BLaER1 (cell line): ENCODE measurements around the gene CEACAM8.
"Not testable (repeated sequence)": the region's sequence is repeated elsewhere in the genome, so short reads cannot be mapped to it uniquely, and the experiment has no call there.

Experiments
- H3K27ac ChIP-seq: shearing (Covaris generic); formaldehyde crosslinking; 2 replicates; pipeline ENCODE4 v1.8.1; 2022
- H3K27me3 ChIP-seq: shearing (Covaris generic); formaldehyde crosslinking; 2 replicates; pipeline ENCODE4 v1.8.1; 2022
- H3K36me3 ChIP-seq: shearing (Covaris generic); formaldehyde crosslinking; 2 replicates; pipeline ENCODE4 v1.8.1; 2022
- H3K4me1 ChIP-seq: shearing (Covaris generic); formaldehyde crosslinking; 2 replicates; pipeline ENCODE4 v1.8.1; 2022
- H3K4me2 ChIP-seq: shearing (Covaris generic); formaldehyde crosslinking; 2 replicates; pipeline ENCODE4 v1.8.1; 2022
- H3K4me3 ChIP-seq: shearing (Covaris generic); formaldehyde crosslinking; 2 replicates; pipeline ENCODE4 v1.8.1; 2022
- H3K9ac ChIP-seq: shearing (Covaris generic); formaldehyde crosslinking; 2 replicates; pipeline ENCODE4 v1.8.1; 2022
- H3K9me3 ChIP-seq: shearing (Covaris generic); formaldehyde crosslinking; 2 replicates; pipeline ENCODE4 v1.8.1; 2022
- H4K20me1 ChIP-seq: shearing (Covaris generic); formaldehyde crosslinking; 2 replicates; pipeline ENCODE4 v1.8.1; 2022
- Cebpa-rat ChIP-seq: shearing (Covaris generic); IDR thresholded peaks from 2 replicates; pipeline ENCODE4 v1.8.1; 2022

The CEACAM8 gene

DNA sequence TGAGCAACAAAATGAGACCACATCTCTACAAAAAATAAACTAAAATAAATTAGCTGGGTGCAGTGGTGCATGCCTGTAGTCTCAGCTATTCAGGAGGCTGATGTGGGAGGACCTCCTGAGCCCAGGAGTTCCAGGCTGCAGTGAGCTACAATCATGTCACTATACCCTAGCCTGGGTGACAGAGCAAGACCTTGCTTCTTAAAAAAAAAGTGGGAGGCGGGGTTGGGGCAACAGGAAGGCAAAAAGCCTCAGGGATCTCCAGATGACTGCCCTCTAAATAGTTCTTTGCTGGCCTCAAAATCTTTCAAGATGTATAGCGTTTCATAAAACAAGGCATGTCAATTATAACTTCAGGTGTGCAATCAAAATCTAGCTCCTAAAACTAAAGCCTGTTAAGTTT, 18.5 kb downstream of the CEACAM8 start:
- Histone ChIP-seq H3K4me3 (no peak overlapping the region), H4K20me1 (no peaks in the 10 kb centered on the region), H3K4me2 (peak overlapping the region; percentile 57)

DNA sequence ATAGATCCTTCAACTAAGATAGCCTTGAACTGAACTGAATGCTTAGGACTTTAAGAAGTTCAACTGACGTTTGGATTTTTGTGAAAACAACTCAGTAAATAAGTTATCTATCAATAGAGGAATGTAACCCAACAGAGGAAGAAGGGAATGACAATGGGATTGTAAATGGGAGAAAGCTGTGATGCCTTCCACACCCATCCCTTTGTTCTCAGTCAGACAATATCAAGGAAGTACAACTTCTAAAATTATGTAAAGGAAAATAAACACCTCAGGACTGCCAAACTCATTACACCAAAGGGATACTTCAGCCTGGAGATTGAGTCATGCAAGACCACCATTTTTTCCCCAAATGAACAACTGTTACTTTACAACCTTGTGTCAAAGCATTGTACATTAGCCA, 21.1 kb downstream of the CEACAM8 start:
- Histone ChIP-seq H3K4me1 (peaks cover 17% of the 10 kb centered on the region), H3K27me3 (no peaks in the 10 kb centered on the region), H3K9me3 (no peaks in the 10 kb centered on the region), H3K9ac (no peak overlapping the region), H3K4me2 (no peak overlapping the region), H3K36me3 (no peaks in the 10 kb centered on the region), H4K20me1 (no peaks in the 10 kb centered on the region), H3K27ac (no peak overlapping the region), H3K4me3 (no peak overlapping the region)
- TF ChIP-seq Cebpa-rat: no peak

More for the DNA sequence above, 18.5 kb downstream of the CEACAM8 start:
- Histone ChIP-seq H3K27ac (no peak overlapping the region), H3K9ac (no peak overlapping the region), H3K9me3 (no peaks in the 10 kb centered on the region), H3K27me3 (no peaks in the 10 kb centered on the region), H3K4me1 (peaks cover 17% of the 10 kb centered on the region), H3K36me3 (no peaks in the 10 kb centered on the region)
- no peak for TF ChIP-seq Cebpa-rat

DNA sequence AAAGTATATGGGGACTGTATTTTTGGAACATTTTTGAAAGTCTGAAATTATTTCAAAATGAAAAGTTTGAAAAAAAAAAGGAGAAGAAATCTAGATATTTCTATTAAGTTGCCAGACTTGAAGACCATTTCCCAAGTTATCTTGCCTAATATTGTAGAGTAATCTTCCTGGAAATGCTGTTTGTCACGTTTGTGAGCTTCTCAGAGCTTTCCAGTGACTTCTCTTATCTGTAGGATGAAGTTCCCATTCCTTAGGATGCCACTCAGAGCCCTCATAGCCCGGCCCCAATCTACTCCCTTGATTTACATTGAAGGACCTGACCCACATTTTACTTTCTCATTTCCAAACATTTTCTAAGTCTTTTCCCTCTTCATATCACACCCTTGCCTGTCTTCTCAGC, 23.6 kb downstream of the CEACAM8 start:
- H3K4me3 ChIP-seq: no peak overlapping the region
- no peaks in the 10 kb centered on the region for H3K27me3 ChIP-seq
- H3K4me2 ChIP-seq: no peak overlapping the region
- H4K20me1 ChIP-seq: no peaks in the 10 kb centered on the region
- H3K9me3 ChIP-seq: no peaks in the 10 kb centered on the region
- TF ChIP-seq Cebpa-rat: no peak
- no peak overlapping the region for H3K9ac ChIP-seq
- H3K4me1 ChIP-seq: peaks cover 15% of the 10 kb centered on the region
- H3K27ac ChIP-seq: no peak overlapping the region
- no peaks in the 10 kb centered on the region for H3K36me3 ChIP-seq

DNA sequence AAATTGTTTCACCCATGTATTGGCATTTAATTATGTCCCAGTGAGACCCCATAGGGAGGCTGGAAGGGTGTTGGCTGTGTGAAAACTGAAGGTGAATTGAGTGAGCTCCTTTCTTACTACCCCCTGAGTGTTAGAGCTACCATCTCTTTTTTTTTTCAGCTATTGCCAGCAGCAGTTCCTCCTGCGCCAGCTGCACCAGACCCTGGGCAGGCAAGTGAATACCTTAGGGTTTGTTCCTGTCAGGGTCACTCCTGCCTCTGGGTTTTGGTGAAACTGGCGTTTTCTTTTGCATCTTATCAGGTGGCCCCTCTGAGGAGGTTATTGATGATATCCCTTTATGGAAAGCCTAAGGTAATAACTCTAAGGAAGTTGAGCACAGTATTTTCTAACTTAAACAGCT, 25.5 kb downstream of the CEACAM8 start:
- H3K4me3 ChIP-seq: no peak overlapping the region
- H3K9ac ChIP-seq: no peak overlapping the region
- no peak for TF ChIP-seq Cebpa-rat
- peaks cover 10% of the 10 kb centered on the region; the same call in 1 of the 2 replicates for H3K4me1 ChIP-seq
- H3K27ac ChIP-seq: no peak overlapping the region
- no peaks in the 10 kb centered on the region for H3K27me3 ChIP-seq
- no peaks in the 10 kb centered on the region for H3K9me3 ChIP-seq
- no peaks in the 10 kb centered on the region for H3K36me3 ChIP-seq
- no peaks in the 10 kb centered on the region for H4K20me1 ChIP-seq
- no peak overlapping the region for H3K4me2 ChIP-seq

DNA sequence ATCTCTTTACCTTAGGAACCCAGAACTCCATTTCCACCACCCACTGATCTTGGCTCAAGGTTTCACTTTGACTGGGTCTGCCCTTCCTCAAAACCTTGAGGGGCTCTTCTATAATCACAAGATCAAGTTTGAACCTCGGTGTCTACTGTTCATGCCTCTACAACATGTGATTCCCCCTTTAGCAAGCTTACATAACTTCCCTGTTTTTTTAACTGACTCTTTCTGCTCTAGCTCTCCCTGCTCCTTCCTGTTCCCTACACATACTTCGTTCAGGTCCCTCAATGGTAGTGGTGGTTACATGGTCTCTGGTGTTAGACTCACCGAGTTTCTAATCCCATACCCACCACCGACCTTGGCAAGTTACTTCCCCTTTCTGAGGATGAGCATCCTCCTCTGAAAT, 26.7 kb downstream of the CEACAM8 start:
- H3K4me2 ChIP-seq: peak overlapping the region; percentile 48
- H3K27ac ChIP-seq: no peak overlapping the region
- H3K4me1 ChIP-seq: peaks cover 10% of the 10 kb centered on the region; the same call in 1 of the 2 replicates
- no peaks in the 10 kb centered on the region for H3K36me3 ChIP-seq
- H3K4me3 ChIP-seq: no peak overlapping the region
- H4K20me1 ChIP-seq: no peaks in the 10 kb centered on the region; the same call in 1 of the 2 replicates
- no peaks in the 10 kb centered on the region for H3K9me3 ChIP-seq
- TF ChIP-seq Cebpa-rat: no peak
- no peaks in the 10 kb centered on the region for H3K27me3 ChIP-seq
- H3K9ac ChIP-seq: no peak overlapping the region

DNA sequence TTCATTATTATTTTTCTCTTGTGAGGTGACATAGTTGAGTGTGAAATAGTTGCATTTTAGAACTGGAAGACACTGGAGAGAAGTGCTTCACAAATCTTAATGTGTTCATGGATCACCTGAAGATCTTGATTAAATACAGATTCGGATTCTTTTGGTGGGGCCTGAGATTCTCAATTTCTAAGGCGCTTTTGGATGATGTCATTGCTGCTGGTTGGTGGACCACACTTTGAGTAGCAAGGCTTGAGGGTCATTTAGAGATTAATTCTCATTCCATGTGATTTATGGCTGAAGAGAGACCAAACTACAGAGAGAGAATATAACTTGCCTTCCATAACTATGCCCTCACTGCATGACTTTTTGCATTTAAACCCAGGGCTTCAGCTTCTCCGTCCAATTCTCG, 27.2 kb downstream of the CEACAM8 start:
- Histone ChIP-seq H3K27ac (no peak overlapping the region), H3K4me1 (peaks cover 10% of the 10 kb centered on the region; the same call in 1 of the 2 replicates), H3K4me2 (peak overlapping the region; percentile 48), H3K4me3 (no peak overlapping the region), H3K36me3 (no peaks in the 10 kb centered on the region), H3K9ac (no peak overlapping the region), H3K27me3 (no peaks in the 10 kb centered on the region), H3K9me3 (no peaks in the 10 kb centered on the region), H4K20me1 (no peaks in the 10 kb centered on the region; the same call in 1 of the 2 replicates)
- no peak for TF ChIP-seq Cebpa-rat

DNA sequence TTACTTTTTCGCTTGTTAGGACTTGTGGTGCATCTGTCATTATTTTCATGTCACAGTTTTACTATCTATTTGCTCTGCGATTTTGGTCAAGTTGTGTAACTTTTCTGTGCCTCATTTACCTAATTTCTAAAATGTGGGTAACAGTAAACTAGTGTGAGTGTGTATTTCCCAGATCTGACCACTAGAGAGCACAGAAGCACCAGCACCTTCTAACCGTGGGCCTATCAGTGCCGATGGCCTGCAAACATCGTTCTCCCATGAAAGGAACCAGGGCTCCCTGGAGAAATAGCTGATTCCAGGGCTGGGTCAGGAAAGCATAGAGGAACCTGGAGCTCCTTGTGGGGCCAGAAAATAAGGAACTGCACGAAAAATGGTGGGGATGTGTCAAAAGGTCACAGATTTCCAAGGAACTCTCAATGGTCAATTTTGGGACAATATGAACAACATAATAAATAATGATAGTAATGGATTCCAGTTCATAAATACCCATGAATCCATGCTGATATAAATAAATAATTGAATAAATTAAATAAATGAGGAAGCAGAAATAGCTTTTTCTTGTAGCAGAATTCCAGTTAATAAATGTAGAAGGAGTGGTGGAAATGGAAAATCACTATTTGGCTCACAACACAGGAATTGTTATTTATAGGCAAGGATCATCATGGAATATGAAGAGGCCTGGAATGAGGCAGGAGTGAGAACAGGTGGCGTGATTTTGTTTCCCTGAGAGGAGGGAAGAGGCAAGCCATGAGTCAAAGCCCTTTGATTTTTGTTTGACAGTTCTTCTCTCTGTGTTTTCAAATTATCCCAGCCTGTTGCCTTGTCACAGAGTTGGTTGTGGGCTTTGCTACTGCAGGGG, 31.1 kb downstream of the CEACAM8 start:
- H3K4me3 ChIP-seq: no peak overlapping the region
- no peak overlapping the region for H3K9ac ChIP-seq
- no peaks in the 10 kb centered on the region for H3K36me3 ChIP-seq
- H3K4me2 ChIP-seq: no peak overlapping the region
- TF ChIP-seq Cebpa-rat: no peak
- H3K4me1 ChIP-seq: peaks cover 10% of the 10 kb centered on the region; the same call in 1 of the 2 replicates
- H3K27ac ChIP-seq: no peak overlapping the region
- peaks cover 11% of the 10 kb centered on the region; the same call in 1 of the 2 replicates for H4K20me1 ChIP-seq
- H3K9me3 ChIP-seq: no peaks in the 10 kb centered on the region
- H3K27me3 ChIP-seq: peaks cover 17% of the 10 kb centered on the region; the same call in 1 of the 2 replicates

DNA sequence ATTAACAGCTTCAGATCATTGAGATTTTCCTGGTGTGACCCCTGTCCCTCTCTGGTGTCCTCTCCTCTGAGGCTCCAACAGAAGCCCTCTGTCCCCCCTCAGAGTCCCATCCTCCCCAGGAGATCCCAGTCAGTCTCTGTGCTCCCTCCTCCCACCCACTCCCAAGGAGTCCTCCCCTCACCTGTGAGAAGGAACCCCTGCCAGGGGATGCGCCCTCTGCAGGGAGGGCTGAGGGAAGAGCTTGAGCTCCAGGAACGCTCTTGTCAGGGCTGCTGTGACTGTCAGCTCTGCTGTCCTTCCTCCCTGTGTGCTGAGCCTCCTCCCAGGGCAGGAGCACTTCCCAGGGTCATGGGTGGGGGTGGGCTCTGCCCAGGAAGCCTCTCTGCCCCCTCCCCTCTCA, 33.2 kb downstream of the CEACAM8 start:
- no peak for TF ChIP-seq Cebpa-rat
- Histone ChIP-seq H3K27me3 (peaks cover 35% of the 10 kb centered on the region), H3K4me2 (no peak overlapping the region), H3K27ac (no peak overlapping the region), H3K4me3 (no peak overlapping the region), H3K36me3 (no peaks in the 10 kb centered on the region), H4K20me1 (peaks cover 25% of the 10 kb centered on the region; the same call in 1 of the 2 replicates), H3K4me1 (no peaks in the 10 kb centered on the region; the same call in 1 of the 2 replicates), H3K9me3 (no peaks in the 10 kb centered on the region), H3K9ac (no peak overlapping the region)

DNA sequence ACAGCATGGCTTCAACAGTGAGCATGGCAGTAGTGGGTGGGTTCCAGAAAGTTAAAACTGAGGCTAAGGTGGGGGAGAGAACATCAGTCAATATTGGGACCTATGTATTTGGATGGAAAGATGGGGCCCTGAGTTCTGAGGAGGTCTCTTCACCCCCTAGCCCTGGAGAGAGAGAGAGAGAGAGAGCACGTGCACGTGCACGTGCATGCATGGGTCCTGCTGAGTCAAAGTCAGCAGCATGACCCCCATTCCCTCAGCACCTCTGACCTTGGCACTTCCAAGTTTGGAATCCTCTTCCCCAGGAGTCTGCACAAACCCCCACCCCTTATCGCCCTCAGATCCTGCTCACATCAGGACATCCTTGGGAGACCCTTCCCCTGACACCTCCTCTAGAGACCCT, 34.0 kb downstream of the CEACAM8 start:
- Histone ChIP-seq H3K4me1 (peaks cover 8% of the 10 kb centered on the region), H3K27me3 (peaks cover 43% of the 10 kb centered on the region), H3K9me3 (no peaks in the 10 kb centered on the region)

DNA sequence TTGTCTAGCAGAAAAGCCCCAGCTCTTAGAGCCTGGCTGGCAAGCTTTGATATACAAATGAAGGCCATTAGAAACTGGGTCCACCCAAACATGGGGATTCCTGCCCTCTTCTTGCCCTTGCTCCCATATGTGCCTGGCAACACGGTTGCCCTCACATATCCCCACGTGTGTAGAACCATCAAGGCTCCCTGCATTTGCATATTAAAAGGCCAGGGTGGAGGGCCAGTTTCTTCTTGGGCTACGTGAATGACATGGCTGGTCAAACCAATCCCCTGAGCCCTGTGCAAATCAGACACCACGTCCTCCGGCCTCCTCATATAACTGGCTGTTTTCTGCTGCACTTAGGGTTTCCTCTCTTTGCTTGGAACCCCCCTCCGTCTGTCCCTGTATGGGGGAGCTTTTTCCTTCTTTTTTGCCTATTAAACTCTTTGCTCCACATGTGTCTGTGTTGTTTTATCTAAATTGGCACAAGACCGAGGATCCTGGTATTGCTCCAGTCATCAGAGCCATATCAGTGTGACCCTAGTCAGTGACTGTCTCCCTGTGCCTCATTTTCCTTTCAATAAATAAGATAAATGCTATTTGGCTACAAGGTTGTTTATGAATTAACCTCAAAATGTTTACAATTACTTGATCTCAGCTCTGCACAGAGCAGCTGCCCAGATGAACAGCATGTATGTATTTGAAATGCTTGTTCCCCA, 36.1 kb downstream of the CEACAM8 start:
- Histone ChIP-seq H3K27me3 (peaks cover 64% of the 10 kb centered on the region), H4K20me1 (peaks cover 54% of the 10 kb centered on the region), H3K4me2 (no peak overlapping the region), H3K27ac (no peak overlapping the region), H3K4me3 (no peak overlapping the region), H3K4me1 (peaks cover 29% of the 10 kb centered on the region), H3K36me3 (no peaks in the 10 kb centered on the region), H3K9me3 (no peaks in the 10 kb centered on the region), H3K9ac (no peak overlapping the region)
- no peak for TF ChIP-seq Cebpa-rat

More for the DNA sequence above, 34.0 kb downstream of the CEACAM8 start:
- Histone ChIP-seq H4K20me1 (peaks cover 32% of the 10 kb centered on the region), H3K27ac (no peak overlapping the region), H3K4me2 (no peak overlapping the region), H3K36me3 (no peaks in the 10 kb centered on the region), H3K9ac (no peak overlapping the region), H3K4me3 (no peak overlapping the region)
- no peak for TF ChIP-seq Cebpa-rat

DNA sequence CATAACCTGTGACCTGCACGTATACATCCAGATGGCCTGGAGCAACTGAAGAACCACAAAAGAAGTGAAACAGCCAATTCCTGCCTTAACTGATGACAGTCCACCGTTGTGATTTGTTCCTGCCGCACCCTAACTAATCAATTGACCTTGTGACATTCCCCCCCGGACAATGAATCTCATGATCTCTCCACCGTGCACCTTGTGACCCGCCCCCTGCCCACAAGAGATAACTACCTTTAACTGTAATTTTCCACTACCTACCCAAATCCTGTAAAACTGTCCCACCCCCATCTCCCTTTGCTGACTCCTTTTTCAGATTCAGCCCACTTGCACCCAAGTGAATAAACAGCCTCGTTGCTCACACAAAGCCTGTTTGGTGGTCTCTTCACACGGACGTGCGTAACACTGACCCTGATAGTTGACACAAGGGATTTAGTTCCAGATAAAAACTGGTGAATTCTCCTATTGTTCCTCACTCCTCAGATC, 37.3 kb downstream of the CEACAM8 start:
- not testable (repeated sequence) for H3K9me3 ChIP-seq, H3K4me2 ChIP-seq, H3K9ac ChIP-seq, H3K4me3 ChIP-seq, H3K36me3 ChIP-seq, H3K27ac ChIP-seq
- peaks cover 40% of the 10 kb centered on the region for H3K4me1 ChIP-seq
- peaks cover 72% of the 10 kb centered on the region for H3K27me3 ChIP-seq
- peaks cover 65% of the 10 kb centered on the region for H4K20me1 ChIP-seq
